GM12878 (cell line): Measurements from ENCODE around the gene DIP2B. TPM values are rescaled to one million over a fixed set of nuclear protein-coding genes. Genes with fewer than 3 reads are reported as not detected.
A peak's percentile ranks its signal among the peaks of the same experiment; 100 is the strongest.
"Not testable (repeated sequence)": the region's sequence is repeated elsewhere in the genome, so short reads cannot be mapped to it uniquely, and the experiment has no call there.

ENCODE experiments used
- ATAC-seq: fragments of 200-7000 bp; cut with Tn5 transposase; 3 replicates; pipeline ENCODE4 v1.9.1; 2020; ENCODE audit warnings: mild to moderate bottlenecking, moderate library complexity
- BruUV-seq: library from RNA; stranded (reverse); fragments of 400-500 nt; replicated peaks from 2 replicates; lab custom pipeline; 2021; lab: Mats Ljungman, UMichigan
- CTCF ChIA-PET: fragments of 300-600 bp; sonication (Branson Sonifier 250); formaldehyde crosslinking; extraction: SDS; loops from one replicate; lab custom pipeline; 2021; ENCODE audit warnings: inconsistent platforms; lab: Yijun Ruan, JAX
- POLR2A ChIA-PET: fragments of 350-600 bp; formaldehyde crosslinking; extraction: SDS; loops from one replicate; lab custom pipeline; 2021; ENCODE audit warnings: inconsistent platforms; lab: Charles Lee
- RAD21 ChIA-PET: fragments of 300-600 bp; sonication (Branson Sonifier 250); formaldehyde crosslinking; loops from one replicate; lab custom pipeline; 2023; ENCODE audit warnings: antibody characterized with exemption; ENCODE audit not compliant: unreplicated experiment; lab: Charles Lee
- SMC1A ChIA-PET: fragments of 300-600 bp; sonication (Branson Sonifier 250); formaldehyde crosslinking; loops from one replicate; lab custom pipeline; 2023; ENCODE audit not compliant: unreplicated experiment, uncharacterized antibody; lab: Charles Lee
- DNase-seq: peaks from one replicate; pipeline ENCODE4 v3.0.0-alpha.2; 2011; ENCODE audit warnings: low read depth, low spot score
- FAIRE-seq: peaks from 3 replicates; lab custom pipeline; 2011; peaks lifted over from hg19 to GRCh38; lab: Jason Lieb, UNC
- H2AFZ ChIP-seq: 2 replicates; pipeline ENCODE4 v1.6.0; 2011; ENCODE audit warnings: low read depth, low read length, control low read depth; ENCODE audit not compliant: control insufficient read depth
- H3K27ac ChIP-seq: 2 replicates; pipeline ENCODE4 v1.5.1; 2011; ENCODE audit warnings: control low read depth; ENCODE audit not compliant: control insufficient read depth, insufficient read depth
- H3K27me3 ChIP-seq, 2 experiments: replicated peaks in 1 of 2; 2 replicates each; pipeline versions ENCODE4 v1.6.0 to v1.6.1; 2011; ENCODE audit warnings: low read length in 1 of 2; ENCODE audit not compliant: control insufficient read depth in 2 of 2, insufficient read depth in 2 of 2
- H3K36me3 ChIP-seq, 2 experiments: 2 replicates each; pipeline ENCODE4 v1.5.1; 2011; ENCODE audit warnings: low read length in 1 of 2; ENCODE audit not compliant: control insufficient read depth in 2 of 2, insufficient read depth in 2 of 2
- H3K4me1 ChIP-seq: 2 replicates; pipeline ENCODE4 v1.6.1; 2011; ENCODE audit warnings: mild to moderate bottlenecking, low read length, moderate library complexity, mixed read lengths; ENCODE audit not compliant: control insufficient read depth, insufficient read depth
- H3K4me2 ChIP-seq: 2 replicates; pipeline ENCODE4 v1.6.0; 2011; ENCODE audit warnings: control low read depth; ENCODE audit not compliant: control insufficient read depth, insufficient read depth
- H3K4me3 ChIP-seq: fragments of 200-600 bp; sonication (generic); 2 replicates; pipeline ENCODE4 v1.5.1; 2016
- H3K79me2 ChIP-seq: 2 replicates; pipeline ENCODE4 v1.6.0; 2011; ENCODE audit warnings: low read length; ENCODE audit not compliant: control insufficient read depth, insufficient read depth
- H3K9ac ChIP-seq: 2 replicates; pipeline ENCODE4 v1.8.0; 2011; ENCODE audit warnings: low read length, control low read depth, mixed read lengths; ENCODE audit not compliant: control insufficient read depth, insufficient read depth
- H3K9me3 ChIP-seq: replicated peaks from 3 replicates; pipeline ENCODE4 v1.5.1; 2011; ENCODE audit warnings: mild to moderate bottlenecking, low read length; ENCODE audit not compliant: control insufficient read depth, insufficient read depth
- H4K20me1 ChIP-seq: 2 replicates; pipeline ENCODE4 v1.6.0; 2011; ENCODE audit not compliant: control insufficient read depth, insufficient read depth
- ASH2L ChIP-seq: fragments of 300-600, 200-600 bp; sonication (generic); IDR thresholded peaks from 2 replicates; pipeline ENCODE4 v1.6.1; 2017; ENCODE audit warnings: low read depth, mild to moderate bottlenecking, borderline replicate concordance
- ATF7 ChIP-seq: fragments of 450-650 bp; IDR thresholded peaks from 2 replicates; pipeline ENCODE4 v1.6.1; 2016; ENCODE audit warnings: low read depth, mild to moderate bottlenecking
- BMI1 ChIP-seq: fragments of 450-650 bp; IDR thresholded peaks from 2 replicates; pipeline ENCODE4 v1.6.1; 2016; ENCODE audit warnings: mild to moderate bottlenecking, moderate library complexity, borderline replicate concordance
- CBFB ChIP-seq: IDR thresholded peaks from 2 replicates; pipeline ENCODE4 v1.6.1; 2016; ENCODE audit warnings: antibody characterized with exemption, low read depth
- CBX5 ChIP-seq: sonication (generic); IDR thresholded peaks from 2 replicates; pipeline ENCODE4 v1.6.1; 2016; ENCODE audit warnings: low read depth, moderate library complexity, mild to moderate bottlenecking, inconsistent platforms
- FOXM1 ChIP-seq: IDR thresholded peaks from 2 replicates; pipeline ENCODE4 v1.6.1; 2012; ENCODE audit warnings: low read depth, mild to moderate bottlenecking, inconsistent platforms, low read length, moderate library complexity
- IKZF1 ChIP-seq: fragments of 450-650 bp; conservative IDR thresholded peaks from 2 replicates; pipeline ENCODE4 v1.6.1; 2017; ENCODE audit warnings: antibody characterized with exemption, mild to moderate bottlenecking
- KAT2A ChIP-seq: conservative IDR thresholded peaks from 2 replicates; pipeline ENCODE4 v1.6.1; 2011; ENCODE audit warnings: low read depth, low read length; ENCODE audit not compliant: control insufficient read depth
- NR2F1 ChIP-seq: fragments of 450-650 bp; conservative IDR thresholded peaks from 2 replicates; pipeline ENCODE4 v1.6.1; 2017; ENCODE audit warnings: mild to moderate bottlenecking
- RAD51 ChIP-seq: fragments of 450-650 bp; IDR thresholded peaks from 2 replicates; pipeline ENCODE4 v1.6.1; 2016; ENCODE audit warnings: moderate library complexity, mild to moderate bottlenecking, inconsistent platforms
- RELA ChIP-seq: fragments of 450-650 bp; IDR thresholded peaks from 2 replicates; pipeline ENCODE4 v1.8.0; 2014; ENCODE audit warnings: borderline replicate concordance; ENCODE audit not compliant: partially characterized antibody
- SRF ChIP-seq, 2 experiments: IDR thresholded peaks; 2 replicates each; pipeline ENCODE4 v1.6.1; 2011; ENCODE audit warnings: low read depth in 2 of 2, low read length in 2 of 2, mild to moderate bottlenecking in 1 of 2, moderate library complexity in 1 of 2
- TCF12 ChIP-seq: IDR thresholded peaks from 2 replicates; pipeline ENCODE4 v1.6.1; 2011; ENCODE audit warnings: low read depth, mild to moderate bottlenecking, low read length
- ZBED1 ChIP-seq: IDR thresholded peaks from 2 replicates; pipeline ENCODE4 v1.6.1; 2016; ENCODE audit warnings: borderline replicate concordance
- ZSCAN29 ChIP-seq: fragments of 450-650 bp; IDR thresholded peaks from 2 replicates; pipeline ENCODE4 v1.6.1; 2017; ENCODE audit warnings: mild to moderate bottlenecking, moderate library complexity
- WGBS: methylation state at CpG from one replicate; pipeline ENCODE4 v1.1.6; 2016; ENCODE audit warnings: low lambda C conversion rate; ENCODE audit not compliant: insufficient replicate concordance, insufficient coverage; ENCODE audit errors: missing lambda C conversion rate; 5-methylcytosine and 5-hydroxymethylcytosine counted together
- in situ Hi-C: fragments of 300-500 bp; cut with MboI; formaldehyde crosslinking; loops from 9 replicates; pipeline ENCODE4 v1.14.3; 2018; ENCODE audit warnings: mixed read lengths
- intact Hi-C: fragments of 100-400 bp; cut with micrococcal nuclease; formaldehyde crosslinking; loops from one replicate; pipeline ENCODE4 v1.14.2; 2022; ENCODE audit not compliant: unreplicated experiment
- polyA plus RNA-seq, 11 experiments: library from polyadenylated mRNA; depleted of rRNA in 4 of 11; unstranded in 6 of 11; stranded (reverse) in 5 of 11; fragments of >200 nt; fragmentation: Nextera tagmentation in 4 of 11; fragmentation: Illumina TruSeq in 1 of 11; extraction: Ambion mirVana in 4 of 11; extraction: Trizol in 1 of 11; gene quantifications; 1 replicate in 1 of 11; 2 replicates in 10 of 11; pipeline versions ENCODE4 v1.2.1 to v1.2.3, GENCODE V29; 2011 to 2016; ENCODE audit warnings: inconsistent platforms in 2 of 11, missing spikeins in 2 of 11, low read depth in 1 of 11
- total RNA-seq, 4 experiments: library from RNA; depleted of rRNA in 3 of 4; stranded (reverse); fragments of >200 nt in 3 of 4; fragmentation: Illumina TruSeq in 1 of 4; extraction: Trizol in 1 of 4; gene quantifications; 2 replicates each; pipeline versions ENCODE4 v1.2.1 to v1.2.3, GENCODE V29; 2013 to 2021

Gene DIP2B
- total and polyA plus RNA-seq, 10 of the 15 experiments (the other 5 are each of a cell fraction or from before 2014, with no cell fraction given): 4.5 to 30.0 (median 18.6) TPM

DNA sequence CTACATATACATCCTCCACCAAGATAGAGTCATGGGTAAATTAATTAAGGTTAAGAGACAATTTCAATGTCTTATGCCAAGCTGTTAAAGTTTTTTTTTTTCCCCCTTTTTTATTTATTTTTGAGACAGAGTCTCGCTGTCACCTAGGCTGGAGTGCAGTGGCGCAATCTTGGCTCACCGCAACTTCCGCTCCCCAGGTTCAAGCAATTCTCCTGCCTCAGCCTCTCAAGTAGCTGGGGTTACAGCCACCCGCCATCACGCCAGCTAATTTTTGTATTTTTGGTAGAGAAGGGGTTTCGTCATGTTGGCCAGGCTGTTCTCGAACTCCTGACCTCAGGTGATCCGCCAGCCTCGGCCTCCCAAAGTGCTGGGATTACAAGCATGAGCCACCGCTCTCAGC is 38.4 kb downstream of the DIP2B start:
- H3K27me3 ChIP-seq, H2AFZ ChIP-seq, H3K36me3 ChIP-seq, H3K9me3 ChIP-seq, ATAC-seq, BruUV-seq, H3K9ac ChIP-seq, DNase-seq, in situ Hi-C loops, H3K4me3 ChIP-seq, FAIRE-seq, H3K4me2 ChIP-seq, H4K20me1 ChIP-seq: not testable (repeated sequence)
- 94% methylated on average over 11 of the region's 11 CpGs for WGBS
- POLR2A ChIA-PET: interaction anchor here (0.6 to 1.7 kb wide), 7 partner anchors 23 to 173 kb away, joined by 3 to 7 read pairs (median 3); no protein-coding TSS in a partner anchor
- RAD21 ChIA-PET: interaction anchor here (0.9 to 1.0 kb wide), 2 partner anchors 33 to 54 kb away, joined by 3 to 5 read pairs; no protein-coding TSS in a partner anchor
- peak overlapping the region; percentile 39 for H3K27ac ChIP-seq
- CTCF ChIA-PET: interaction anchor here (1.1 kb wide), 2 partner anchors 12 to 38 kb away, joined by 3 read pairs; no protein-coding TSS in a partner anchor
- peaks cover 47% of the 10 kb centered on the region for H3K79me2 ChIP-seq
- H3K4me1 ChIP-seq: peaks cover 13% of the 10 kb centered on the region; the same call in 1 of the 2 replicates
- SMC1A ChIA-PET: interaction anchor here (1.0 to 1.9 kb wide), 7 partner anchors 13 to 222 kb away, joined by 3 to 7 read pairs (median 5); no protein-coding TSS in a partner anchor
- intact Hi-C loops: loop anchor here (5.0 kb wide), 1 partner anchor 36 kb away; no protein-coding TSS in a partner anchor

DNA sequence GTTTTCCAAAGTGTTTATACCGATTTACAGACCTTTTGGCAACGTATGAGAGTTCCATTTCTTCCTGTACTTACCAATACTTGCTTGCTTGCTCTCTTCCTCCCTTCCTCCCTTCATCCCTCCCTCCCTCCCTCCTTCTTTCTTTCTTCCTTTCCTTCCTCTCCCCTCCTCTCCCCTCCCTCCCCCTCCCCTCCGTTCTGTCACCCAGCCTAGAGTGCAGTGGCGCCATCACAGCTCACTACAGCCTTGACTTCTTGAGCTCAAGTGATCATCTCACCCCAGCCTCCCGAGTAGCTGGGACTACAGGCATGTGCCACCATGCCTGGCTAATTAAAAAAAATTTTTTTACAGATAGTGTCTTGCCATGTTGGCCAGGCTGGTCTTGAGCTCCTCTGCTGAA is 40.4 kb downstream of the DIP2B start:
- Histone ChIP-seq H3K4me3 (no peak overlapping the region), H3K4me2 (no peak overlapping the region), H3K79me2 (peaks cover 38% of the 10 kb centered on the region), H3K9ac (no peak overlapping the region), H3K27ac (no peak overlapping the region), H3K36me3 (peaks cover 0 to 3% of the 10 kb centered on the region in 2 experiments; a peak in 1 of 4 replicates), H3K9me3 (no peaks in the 10 kb centered on the region), H3K4me1 (peaks cover 8% of the 10 kb centered on the region; the same call in 1 of the 2 replicates), H2AFZ (no peak overlapping the region), H4K20me1 (no peaks in the 10 kb centered on the region), H3K27me3 (no peaks in the 10 kb centered on the region)
- intact Hi-C loops (no loop called here), in situ Hi-C loops (no loop called here)
- ATAC-seq (no peak), DNase-seq (no peak), FAIRE-seq (no peak)
- ChIA-PET SMC1A (interaction anchor here (0.6 to 1.8 kb wide), 4 partner anchors 13 to 36 kb away, joined by 3 to 5 read pairs (median 4); no protein-coding TSS in a partner anchor), RAD21 (interaction anchor here (1.2 to 1.3 kb wide), 2 partner anchors 39 to 55 kb away, joined by 4 to 5 read pairs; no protein-coding TSS in a partner anchor), CTCF (interaction anchor here (0.6 to 1.2 kb wide), 2 partner anchors 9 to 23 kb away, joined by 3 read pairs; no protein-coding TSS in a partner anchor), POLR2A (interaction anchor here (0.7 to 1.0 kb wide), 2 partner anchors 37 to 40 kb away, joined by 3 to 4 read pairs; no protein-coding TSS in a partner anchor)
- no TSS peak for BruUV-seq
- WGBS: 97% methylated on average over 4 of the region's 5 CpGs
- no peak for TF ChIP-seq FOXM1
- TF ChIP-seq ZBED1: no peak
- no peak for TF ChIP-seq TCF12
- TF ChIP-seq RELA: no peak
- no peak for TF ChIP-seq ASH2L
- TF ChIP-seq CBX5: no peak
- TF ChIP-seq IKZF1: no peak
- TF ChIP-seq NR2F1: no peak
- no peak for TF ChIP-seq KAT2A
- TF ChIP-seq SRF (IDR thresholded peaks at IDR 0.05; ENCODE audit: low read depth in 2 of 2, low read length in 2 of 2): no peak
- TF ChIP-seq ZSCAN29: no peak
- no peak for TF ChIP-seq RAD51
- no peak for TF ChIP-seq ATF7
- TF ChIP-seq CBFB: no peak
- no peak for TF ChIP-seq BMI1
